NCI-H128 (cell line): ENCODE measurements around the gene ASAH2B.

Source experiments
- DNase-seq: peaks from one replicate; lab custom pipeline; 2025; ENCODE audit not compliant: unreplicated experiment; lab: John Stamatoyannopoulos, UW

ASAH2B gene

GRCh38 chr10:50796693-50797092, 57.0 kb downstream of the ASAH2B start:
- no peak for DNase-seq

- no peak for DNase-seq
Measured at GRCh38 chr10:50798297-50798696, 58.6 kb downstream of the ASAH2B start.

- DNase-seq = no peak
Measured at GRCh38 chr10:50799595-50799994, 59.9 kb downstream of the ASAH2B start.

GRCh38 chr10:50805981-50806622, 66.4 kb downstream of the ASAH2B start:
- DNase-seq = no peak

GRCh38 chr10:50807851-50808776, 68.4 kb downstream of the ASAH2B start:
- DNase-seq = no peak
